Measurements from ENCODE around the gene KIF7. TPM values are rescaled to one million over a fixed set of nuclear protein-coding genes. Genes with fewer than 3 reads are reported as not detected.
A peak's percentile ranks its signal among the peaks of the same experiment; 100 is the strongest.

Gene KIF7
- total RNA-seq, 2 donors from 2014 or later, result 0.05 to 0.10 TPM

- Mint-ChIP-seq H3K27me3 (peaks cover 15% of the 10 kb centered on the region), H3K4me3 (no peak within 1 kb of the TSS), H3K36me3 (ENCODE audit: low read depth) (peaks cover 5% of the 10 kb centered on the region), H3K4me1 (peaks cover 2% of the 10 kb centered on the region), H3K27ac (peak within 1 kb of the TSS; percentile 41)
- DNase-seq (no peak), ATAC-seq (no peak)
- H3K9me3 ChIP-seq (ENCODE audit: control insufficient read depth, low read length, poor library complexity, severe bottlenecking), result no peaks in the 10 kb centered on the region
Observed at GRCh38 chr15:89679212-89679611, 23.9 kb upstream of the KIF7 start, which contains the start of gene PLIN1. TSS of gene PLIN1 (minus strand) at chr15:89679367. CDS start at chr15:89677489, 1,878 bp downstream.

GRCh38 chr15:89677381-89677780, 22.1 kb upstream of the KIF7 start:
- H3K9me3 ChIP-seq (ENCODE audit: control insufficient read depth, low read length, poor library complexity, severe bottlenecking), result no peaks in the 10 kb centered on the region
- no peak overlapping the region for H3K4me3 Mint-ChIP-seq
- ATAC-seq (no peak), DNase-seq (no peak)
- no peak overlapping the region for H3K27ac Mint-ChIP-seq
- H3K27me3 Mint-ChIP-seq, result peaks cover 29% of the 10 kb centered on the region
- H3K36me3 Mint-ChIP-seq (ENCODE audit: low read depth), result peaks cover 6% of the 10 kb centered on the region
- peaks cover 2% of the 10 kb centered on the region for H3K4me1 Mint-ChIP-seq

GRCh38 chr15:89675606-89676005, 20.3 kb upstream of the KIF7 start:
- ATAC-seq, result no peak
- H3K27ac Mint-ChIP-seq, result no peak overlapping the region

GRCh38 chr15:89674526-89674925, 19.3 kb upstream of the KIF7 start:
- Mint-ChIP-seq H3K36me3 (ENCODE audit: low read depth) (peaks cover 4% of the 10 kb centered on the region), H3K27me3 (peaks cover 37% of the 10 kb centered on the region), H3K27ac (no peak overlapping the region), H3K4me1 (no peaks in the 10 kb centered on the region), H3K4me3 (no peak overlapping the region)
- ATAC-seq, result no peak
- H3K9me3 ChIP-seq (ENCODE audit: control insufficient read depth, low read length, poor library complexity, severe bottlenecking), result no peaks in the 10 kb centered on the region
- no peak for DNase-seq

More at GRCh38 chr15:89675606-89676005, 20.3 kb upstream of the KIF7 start:
- no peaks in the 10 kb centered on the region for H3K9me3 ChIP-seq (ENCODE audit: control insufficient read depth, low read length, poor library complexity, severe bottlenecking)
- no peak for DNase-seq
- Mint-ChIP-seq H3K4me3 (no peak overlapping the region), H3K27me3 (peaks cover 33% of the 10 kb centered on the region), H3K4me1 (peaks cover 2% of the 10 kb centered on the region), H3K36me3 (ENCODE audit: low read depth) (peaks cover 6% of the 10 kb centered on the region)

DNA sequence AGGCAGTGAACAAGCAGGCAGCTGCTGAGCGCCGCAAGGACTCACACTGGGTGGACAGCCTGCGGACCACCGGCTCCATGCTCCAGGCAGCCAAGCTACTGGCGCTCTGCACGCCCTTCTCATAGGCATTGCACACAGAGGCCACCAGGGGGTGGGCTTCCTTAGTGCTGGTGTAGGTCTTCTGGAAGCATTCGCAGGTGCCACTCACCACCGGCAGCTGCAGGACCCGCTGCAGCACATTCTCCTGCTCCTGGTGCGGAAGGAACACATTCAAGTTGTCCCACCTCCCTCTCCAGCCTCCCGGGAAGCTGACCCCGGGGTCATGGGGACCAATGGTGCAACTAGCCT, 17.9 kb upstream of the KIF7 start:
- peaks cover 4% of the 10 kb centered on the region for H3K36me3 Mint-ChIP-seq (ENCODE audit: low read depth)
- no peak for DNase-seq
- H3K27ac Mint-ChIP-seq, result no peak overlapping the region
- no peaks in the 10 kb centered on the region for H3K4me1 Mint-ChIP-seq
- no peaks in the 10 kb centered on the region for H3K9me3 ChIP-seq (ENCODE audit: control insufficient read depth, low read length, poor library complexity, severe bottlenecking)
- H3K27me3 Mint-ChIP-seq, result peaks cover 32% of the 10 kb centered on the region
- ATAC-seq, result no peak
- no peak overlapping the region for H3K4me3 Mint-ChIP-seq

- Mint-ChIP-seq H3K27ac (no peak overlapping the region), H3K27me3 (peaks cover 39% of the 10 kb centered on the region), H3K4me3 (no peak overlapping the region), H3K4me1 (no peaks in the 10 kb centered on the region), H3K36me3 (ENCODE audit: low read depth) (peaks cover 6% of the 10 kb centered on the region)
- DNase-seq (no peak), ATAC-seq (no peak)
- H3K9me3 ChIP-seq (ENCODE audit: control insufficient read depth, low read length, poor library complexity, severe bottlenecking), result no peaks in the 10 kb centered on the region
Observed at GRCh38 chr15:89672221-89673164, 17.2 kb upstream of the KIF7 start.

GRCh38 chr15:89671687-89672086, 16.4 kb upstream of the KIF7 start:
- Mint-ChIP-seq H3K36me3 (ENCODE audit: low read depth) (peaks cover 7% of the 10 kb centered on the region), H3K4me3 (no peak overlapping the region), H3K27ac (no peak overlapping the region), H3K4me1 (no peaks in the 10 kb centered on the region), H3K27me3 (peaks cover 36% of the 10 kb centered on the region)
- H3K9me3 ChIP-seq (ENCODE audit: control insufficient read depth, low read length, poor library complexity, severe bottlenecking), result no peaks in the 10 kb centered on the region
- DNase-seq, result no peak
- no peak for ATAC-seq

- H3K27ac Mint-ChIP-seq, result no peak overlapping the region
- DNase-seq (no peak), ATAC-seq (no peak)
- H3K4me1 Mint-ChIP-seq, result no peaks in the 10 kb centered on the region
- no peak overlapping the region for H3K4me3 Mint-ChIP-seq
- peaks cover 7% of the 10 kb centered on the region for H3K36me3 Mint-ChIP-seq (ENCODE audit: low read depth)
- H3K27me3 Mint-ChIP-seq, result peaks cover 36% of the 10 kb centered on the region
- no peaks in the 10 kb centered on the region for H3K9me3 ChIP-seq (ENCODE audit: control insufficient read depth, low read length, poor library complexity, severe bottlenecking)
Observed at GRCh38 chr15:89670971-89671560, 15.8 kb upstream of the KIF7 start.

- Mint-ChIP-seq H3K4me1 (peaks cover under 1% of the 10 kb centered on the region), H3K27ac (no peak overlapping the region), H3K27me3 (peaks cover 38% of the 10 kb centered on the region), H3K36me3 (ENCODE audit: low read depth) (peaks cover 7% of the 10 kb centered on the region), H3K4me3 (no peak overlapping the region)
- DNase-seq (no peak), ATAC-seq (no peak)
- no peaks in the 10 kb centered on the region for H3K9me3 ChIP-seq (ENCODE audit: control insufficient read depth, low read length, poor library complexity, severe bottlenecking)
Observed at GRCh38 chr15:89669941-89670340, 14.7 kb upstream of the KIF7 start.

GRCh38 chr15:89669309-89669865, 14.1 kb upstream of the KIF7 start:
- peaks cover 44% of the 10 kb centered on the region for H3K27me3 Mint-ChIP-seq
- no peak overlapping the region for H3K27ac Mint-ChIP-seq
- H3K4me3 Mint-ChIP-seq, result no peak overlapping the region
- ATAC-seq, result no peak
- peaks cover 7% of the 10 kb centered on the region for H3K36me3 Mint-ChIP-seq (ENCODE audit: low read depth)
- peaks cover 4% of the 10 kb centered on the region for H3K4me1 Mint-ChIP-seq
- no peaks in the 10 kb centered on the region for H3K9me3 ChIP-seq (ENCODE audit: control insufficient read depth, low read length, poor library complexity, severe bottlenecking)
- DNase-seq, result no peak

- Mint-ChIP-seq H3K36me3 (ENCODE audit: low read depth) (peaks cover 3% of the 10 kb centered on the region), H3K4me3 (no peak overlapping the region), H3K4me1 (peaks cover 4% of the 10 kb centered on the region), H3K27ac (no peak overlapping the region), H3K27me3 (peaks cover 39% of the 10 kb centered on the region)
- DNase-seq (no peak), ATAC-seq (no peak)
- H3K9me3 ChIP-seq (ENCODE audit: control insufficient read depth, low read length, poor library complexity, severe bottlenecking), result no peaks in the 10 kb centered on the region
Observed at GRCh38 chr15:89668171-89668570, 12.9 kb upstream of the KIF7 start.

GRCh38 chr15:89667706-89667960, 12.4 kb upstream of the KIF7 start:
- Mint-ChIP-seq H3K4me1 (peaks cover 4% of the 10 kb centered on the region), H3K4me3 (peak overlapping the region; percentile 55), H3K27ac (no peak overlapping the region), H3K36me3 (ENCODE audit: low read depth) (peaks cover 3% of the 10 kb centered on the region), H3K27me3 (peaks cover 39% of the 10 kb centered on the region)
- no peaks in the 10 kb centered on the region for H3K9me3 ChIP-seq (ENCODE audit: control insufficient read depth, low read length, poor library complexity, severe bottlenecking)
- no peak for ATAC-seq
- no peak for DNase-seq

- no peaks in the 10 kb centered on the region for H3K9me3 ChIP-seq (ENCODE audit: control insufficient read depth, low read length, poor library complexity, severe bottlenecking)
- ATAC-seq, result no peak
- H3K27me3 Mint-ChIP-seq, result peaks cover 43% of the 10 kb centered on the region
- peaks cover 6% of the 10 kb centered on the region for H3K4me1 Mint-ChIP-seq
- no peak overlapping the region for H3K27ac Mint-ChIP-seq
- DNase-seq, result no peak
- peaks cover 3% of the 10 kb centered on the region for H3K36me3 Mint-ChIP-seq (ENCODE audit: low read depth)
- H3K4me3 Mint-ChIP-seq, result peak overlapping the region; percentile 55
Observed at GRCh38 chr15:89666858-89667705, 11.8 kb upstream of the KIF7 start.
